Measurements from ENCODE around the gene RYR2. TPM values are rescaled to one million over a fixed set of nuclear protein-coding genes. Genes with fewer than 3 reads are reported as not detected.

RYR2 gene
- total and polyA plus RNA-seq, 2 donors: 7.2 to 16.8 TPM

GRCh38 chr1:237071641-237072420, 29.8 kb downstream of the RYR2 start:
- 87% methylated on average over 25 of the region's 25 CpGs for WGBS
- no peak for DNase-seq (ENCODE audit: extremely low spot score)

GRCh38 chr1:237074371-237075117, 32.6 kb downstream of the RYR2 start:
- Histone ChIP-seq H3K27ac (ENCODE audit: low read depth) (no peak overlapping the region), H3K4me1 (ENCODE audit: insufficient read depth) (no peaks in the 10 kb centered on the region), H3K4me3 (ENCODE audit: low read depth, low read length) (no peak overlapping the region), H3K36me3 (ENCODE audit: insufficient read depth) (no peaks in the 10 kb centered on the region)
- DNase-seq (ENCODE audit: extremely low spot score): no peak
- WGBS: 89% methylated on average over 11 of the region's 11 CpGs

More at GRCh38 chr1:237071641-237072420, 29.8 kb downstream of the RYR2 start:
- Histone ChIP-seq H3K27ac (ENCODE audit: low read depth) (no peak overlapping the region), H3K4me1 (ENCODE audit: insufficient read depth) (no peaks in the 10 kb centered on the region), H3K4me3 (ENCODE audit: low read depth, low read length) (no peak overlapping the region), H3K36me3 (ENCODE audit: insufficient read depth) (no peaks in the 10 kb centered on the region)

GRCh38 chr1:237084341-237085077, 42.5 kb downstream of the RYR2 start:
- Histone ChIP-seq H3K36me3 (ENCODE audit: insufficient read depth) (no peaks in the 10 kb centered on the region), H3K27ac (ENCODE audit: low read depth) (no peak overlapping the region), H3K4me3 (ENCODE audit: low read depth, low read length) (no peak overlapping the region), H3K4me1 (ENCODE audit: insufficient read depth) (no peaks in the 10 kb centered on the region)
- DNase-seq (ENCODE audit: extremely low spot score): no peak
- 82% methylated on average over 11 of the region's 11 CpGs for WGBS

GRCh38 chr1:237091691-237092090, 49.7 kb downstream of the RYR2 start:
- Histone ChIP-seq H3K4me3 (ENCODE audit: low read depth, low read length) (no peak overlapping the region), H3K27ac (ENCODE audit: low read depth) (no peak overlapping the region), H3K36me3 (ENCODE audit: insufficient read depth) (no peaks in the 10 kb centered on the region), H3K4me1 (ENCODE audit: insufficient read depth) (no peaks in the 10 kb centered on the region)
- WGBS: 93% methylated on average over 3 of the region's 3 CpGs
- DNase-seq (ENCODE audit: extremely low spot score): no peak

- DNase-seq (ENCODE audit: extremely low spot score): no peak
- Histone ChIP-seq H3K27ac (ENCODE audit: low read depth) (no peak overlapping the region), H3K4me1 (ENCODE audit: insufficient read depth) (no peaks in the 10 kb centered on the region), H3K4me3 (ENCODE audit: low read depth, low read length) (no peak overlapping the region), H3K36me3 (ENCODE audit: insufficient read depth) (no peaks in the 10 kb centered on the region)
- 83% methylated on average over 12 of the region's 12 CpGs for WGBS
Observed at GRCh38 chr1:237093691-237094090, 51.7 kb downstream of the RYR2 start.

GRCh38 chr1:237098541-237098940, 56.6 kb downstream of the RYR2 start:
- no peak overlapping the region for H3K27ac ChIP-seq (ENCODE audit: low read depth)
- no peak overlapping the region for H3K4me3 ChIP-seq (ENCODE audit: low read depth, low read length)
- no peaks in the 10 kb centered on the region for H3K4me1 ChIP-seq (ENCODE audit: insufficient read depth)
- 70% methylated on average over 3 of the region's 3 CpGs for WGBS
- no peak for DNase-seq (ENCODE audit: extremely low spot score)
- H3K36me3 ChIP-seq (ENCODE audit: insufficient read depth): no peaks in the 10 kb centered on the region

GRCh38 chr1:237103021-237103420, 61.0 kb downstream of the RYR2 start:
- Histone ChIP-seq H3K4me3 (ENCODE audit: low read depth, low read length) (no peak overlapping the region), H3K36me3 (ENCODE audit: insufficient read depth) (no peaks in the 10 kb centered on the region), H3K27ac (ENCODE audit: low read depth) (no peak overlapping the region), H3K4me1 (ENCODE audit: insufficient read depth) (no peaks in the 10 kb centered on the region)
- no peak for DNase-seq (ENCODE audit: extremely low spot score)
- 96% methylated on average over 5 of the region's 5 CpGs for WGBS

- WGBS: 95% methylated on average over 9 of the region's 9 CpGs
Observed at GRCh38 chr1:237104096-237104495, 62.1 kb downstream of the RYR2 start.

GRCh38 chr1:237105826-237106225, 63.8 kb downstream of the RYR2 start:
- no peaks in the 10 kb centered on the region for H3K36me3 ChIP-seq (ENCODE audit: insufficient read depth)
- 81% methylated on average over 5 of the region's 5 CpGs for WGBS
- no peak overlapping the region for H3K4me3 ChIP-seq (ENCODE audit: low read depth, low read length)
- H3K27ac ChIP-seq (ENCODE audit: low read depth): no peak overlapping the region
- H3K4me1 ChIP-seq (ENCODE audit: insufficient read depth): no peaks in the 10 kb centered on the region
- DNase-seq (ENCODE audit: extremely low spot score): no peak

More at GRCh38 chr1:237104096-237104495, 62.1 kb downstream of the RYR2 start:
- no peaks in the 10 kb centered on the region for H3K4me1 ChIP-seq (ENCODE audit: insufficient read depth)
- no peak for DNase-seq (ENCODE audit: extremely low spot score)
- no peak overlapping the region for H3K4me3 ChIP-seq (ENCODE audit: low read depth, low read length)
- H3K36me3 ChIP-seq (ENCODE audit: insufficient read depth): no peaks in the 10 kb centered on the region
- H3K27ac ChIP-seq (ENCODE audit: low read depth): no peak overlapping the region

GRCh38 chr1:237108297-237109040, 66.5 kb downstream of the RYR2 start:
- no peaks in the 10 kb centered on the region for H3K36me3 ChIP-seq (ENCODE audit: insufficient read depth)
- 63% methylated on average over 8 of the region's 8 CpGs for WGBS
- DNase-seq (ENCODE audit: extremely low spot score): no peak
- H3K27ac ChIP-seq (ENCODE audit: low read depth): no peak overlapping the region
- no peaks in the 10 kb centered on the region for H3K4me1 ChIP-seq (ENCODE audit: insufficient read depth)
- no peak overlapping the region for H3K4me3 ChIP-seq (ENCODE audit: low read depth, low read length)

GRCh38 chr1:237111807-237112206, 69.8 kb downstream of the RYR2 start:
- Histone ChIP-seq H3K4me3 (ENCODE audit: low read depth, low read length) (no peak overlapping the region), H3K27ac (ENCODE audit: low read depth) (no peak overlapping the region), H3K36me3 (ENCODE audit: insufficient read depth) (no peaks in the 10 kb centered on the region), H3K4me1 (ENCODE audit: insufficient read depth) (no peaks in the 10 kb centered on the region)
- no peak for DNase-seq (ENCODE audit: extremely low spot score)
- 92% methylated on average over 2 of the region's 2 CpGs for WGBS

GRCh38 chr1:237112663-237113062, 70.7 kb downstream of the RYR2 start:
- 39% methylated on average over 4 of the region's 4 CpGs for WGBS
- Histone ChIP-seq H3K4me1 (ENCODE audit: insufficient read depth) (no peaks in the 10 kb centered on the region), H3K4me3 (ENCODE audit: low read depth, low read length) (no peak overlapping the region), H3K27ac (ENCODE audit: low read depth) (no peak overlapping the region), H3K36me3 (ENCODE audit: insufficient read depth) (no peaks in the 10 kb centered on the region)
- DNase-seq (ENCODE audit: extremely low spot score): no peak

- no peak overlapping the region for H3K4me3 ChIP-seq (ENCODE audit: low read depth, low read length)
- WGBS: 69% methylated on average over 6 of the region's 6 CpGs
- no peaks in the 10 kb centered on the region for H3K36me3 ChIP-seq (ENCODE audit: insufficient read depth)
Observed at GRCh38 chr1:237115035-237115434, 73.1 kb downstream of the RYR2 start.

More at GRCh38 chr1:237115035-237115434, 73.1 kb downstream of the RYR2 start:
- Histone ChIP-seq H3K4me1 (ENCODE audit: insufficient read depth) (no peaks in the 10 kb centered on the region), H3K27ac (ENCODE audit: low read depth) (no peak overlapping the region)
- no peak for DNase-seq (ENCODE audit: extremely low spot score)
